Endothelial cell of umbilical vein (primary cell): Measurements from ENCODE around the gene TBC1D24. TPM values are rescaled to one million over a fixed set of nuclear protein-coding genes. Genes with fewer than 3 reads are reported as not detected.

Experiments used
- BruUV-seq: library from RNA; stranded (reverse); fragments of 400-500 nt; replicated peaks from 2 replicates; lab custom pipeline; 2021; lab: Mats Ljungman, UMichigan
- CTCF ChIA-PET: fragments of 300-600, 350-600 bp; sonication (Branson Sonifier 250); formaldehyde crosslinking; loops from one replicate; lab custom pipeline; 2021; ENCODE audit warnings: antibody characterized with exemption, inconsistent platforms; lab: Charles Lee
- POLR2A ChIA-PET: fragments of 300-600, 350-600 bp; sonication (Branson Sonifier 250); formaldehyde crosslinking; loops from one replicate; lab custom pipeline; 2021; ENCODE audit warnings: antibody characterized with exemption, inconsistent platforms; lab: Charles Lee
- DNase-seq: peaks from one replicate; pipeline ENCODE4 v3.0.0-alpha.2; 2011; ENCODE audit warnings: low read depth, low spot score
- FAIRE-seq: peaks from 2 replicates; lab custom pipeline; 2011; peaks lifted over from hg19 to GRCh38; lab: Jason Lieb, UNC
- H2AFZ ChIP-seq: 2 replicates; pipeline ENCODE4 v1.6.0; 2012; ENCODE audit warnings: low read depth, low read length, control low read depth, inconsistent platforms
- H3K27ac ChIP-seq: 2 replicates; pipeline ENCODE4 v1.5.1; 2011; ENCODE audit warnings: low read depth, mild to moderate bottlenecking, control low read depth, low read length, moderate library complexity; ENCODE audit not compliant: insufficient read depth
- H3K27me3 ChIP-seq, 2 experiments: 2 replicates each; pipeline versions ENCODE4 v1.6.0 to v1.6.1; 2011; ENCODE audit warnings: low read length in 2 of 2, mixed read lengths in 1 of 2; ENCODE audit not compliant: control insufficient read depth in 2 of 2, insufficient read depth in 2 of 2
- H3K36me3 ChIP-seq, 2 experiments: 2 replicates in 1 of 2; 3 replicates in 1 of 2; pipeline ENCODE4 v1.5.1; 2011; ENCODE audit warnings: low read length in 2 of 2, mild to moderate bottlenecking in 1 of 2, moderate library complexity in 1 of 2; ENCODE audit not compliant: control insufficient read depth in 2 of 2, insufficient read depth in 2 of 2; ENCODE audit errors: extremely low read depth in 1 of 2
- H3K4me1 ChIP-seq: 3 replicates; pipeline ENCODE4 v1.5.1; 2011; ENCODE audit warnings: mild to moderate bottlenecking, low read length; ENCODE audit not compliant: control insufficient read depth, insufficient read depth; ENCODE audit errors: extremely low read depth
- H3K4me2 ChIP-seq: 2 replicates; pipeline ENCODE4 v1.6.1; 2011; ENCODE audit warnings: low read length, control low read depth, mixed read lengths; ENCODE audit not compliant: insufficient read depth
- H3K4me3 ChIP-seq, 3 experiments: fragments of 200-600 bp in 1 of 3; sonication (generic), shearing (Covaris generic) in 1 of 3; replicated peaks in 1 of 3; 2 replicates each; pipeline ENCODE4 v1.5.1; 2011 to 2016; ENCODE audit warnings: control low read depth in 3 of 3, low read length in 3 of 3, mild to moderate bottlenecking in 2 of 3, inconsistent platforms in 1 of 3, low read depth in 1 of 3, moderate library complexity in 1 of 3; ENCODE audit not compliant: insufficient read depth in 1 of 3
- H3K79me2 ChIP-seq: 2 replicates; pipeline ENCODE4 v1.6.0; 2012; ENCODE audit warnings: low read length, inconsistent platforms; ENCODE audit not compliant: control insufficient read depth, insufficient read depth
- H3K9ac ChIP-seq: replicated peaks from 2 replicates; pipeline ENCODE3; 2011; ENCODE audit warnings: low read length, control low read depth; ENCODE audit not compliant: insufficient read depth; ENCODE audit errors: extremely low read depth
- H3K9me1 ChIP-seq: replicated peaks from 3 replicates; pipeline ENCODE4 v1.6.0; 2011; ENCODE audit warnings: mild to moderate bottlenecking, low read length; ENCODE audit not compliant: control insufficient read depth, insufficient read depth; ENCODE audit errors: extremely low read depth
- H3K9me3 ChIP-seq: replicated peaks from 2 replicates; pipeline ENCODE4 v1.5.1; 2012; ENCODE audit warnings: low read length, inconsistent platforms; ENCODE audit not compliant: control insufficient read depth, insufficient read depth
- H4K20me1 ChIP-seq: replicated peaks from 2 replicates; pipeline ENCODE3; 2011; ENCODE audit warnings: mild to moderate bottlenecking, low read length; ENCODE audit not compliant: control insufficient read depth, insufficient read depth; ENCODE audit errors: extremely low read depth
- EZH2 ChIP-seq: IDR thresholded peaks from 2 replicates; pipeline ENCODE4 v1.6.1; 2012; ENCODE audit warnings: borderline replicate concordance, low read depth, mild to moderate bottlenecking, moderate library complexity, low read length, inconsistent platforms; ENCODE audit not compliant: severe bottlenecking
- FOS ChIP-seq: IDR thresholded peaks from 2 replicates; pipeline ENCODE4 v1.6.1; 2011; ENCODE audit warnings: mild to moderate bottlenecking, low read length, moderate library complexity, borderline replicate concordance; ENCODE audit not compliant: insufficient read depth
- GATA2 ChIP-seq: IDR thresholded peaks from 2 replicates; pipeline ENCODE4 v1.7.0; 2011; ENCODE audit warnings: low read depth, mild to moderate bottlenecking, moderate library complexity, mixed read lengths, low read length; ENCODE audit not compliant: insufficient read length, insufficient read depth
- JUN ChIP-seq: IDR thresholded peaks from 2 replicates; pipeline ENCODE4 v1.6.1; 2011; ENCODE audit warnings: borderline replicate concordance, low read depth; ENCODE audit not compliant: insufficient read length, insufficient read depth
- MYC ChIP-seq: IDR thresholded peaks from one replicate; pipeline ENCODE4 v1.6.1; 2011; ENCODE audit warnings: mild to moderate bottlenecking, low read depth, low read length
- POLR2A ChIP-seq: IDR thresholded peaks from 2 replicates; pipeline ENCODE4 v1.6.1; 2012; ENCODE audit warnings: low read depth, mild to moderate bottlenecking, control low read depth, low read length
- POLR2AphosphoS5 ChIP-seq: IDR thresholded peaks from 2 replicates; pipeline ENCODE4 v1.6.1; 2012; ENCODE audit warnings: low read depth, mild to moderate bottlenecking, control low read depth, low read length, moderate library complexity; ENCODE audit not compliant: insufficient read depth
- dilution Hi-C: fragments of 300-500 bp; cut with MboI; formaldehyde crosslinking; loops from one replicate; pipeline ENCODE4 v1.15.0; 2019; ENCODE audit warnings: low sequenced_read_pairs; ENCODE audit not compliant: extremely low pct_ligation_motif_present
- intact Hi-C: fragments of 100-400 bp; cut with micrococcal nuclease; formaldehyde crosslinking; loops from one replicate; pipeline ENCODE4 v1.10.0; 2022
- polyA plus RNA-seq, 4 experiments: library from polyadenylated mRNA; depleted of rRNA in 3 of 4; stranded (reverse) in 3 of 4; unstranded in 1 of 4; fragments of >200 nt; gene quantifications; 2 replicates each; pipeline versions ENCODE4 v1.2.1 to v1.2.3, GENCODE V29; 2011 to 2012; ENCODE audit warnings: missing spikeins in 1 of 4
- total RNA-seq: library from RNA; stranded (reverse); gene quantifications from 2 replicates; pipeline ENCODE4 v1.2.3, GENCODE V29; 2021
- TF ChIP-seq, protein P1 (sequence below): IDR thresholded peaks from 2 replicates; pipeline ENCODE4 v1.6.1; 2011; ENCODE audit not compliant: insufficient read depth, insufficient read length
- TF ChIP-seq, protein P2 (sequence below), 2 donors: IDR thresholded peaks; 1 replicate in 1 of 2; 2 replicates in 1 of 2; pipeline ENCODE4 v1.5.1; 2011; ENCODE audit warnings: low read length in 2 of 2, mild to moderate bottlenecking in 2 of 2, moderate library complexity in 2 of 2, control low read depth in 1 of 2, inconsistent platforms in 1 of 2, low read depth in 1 of 2; ENCODE audit not compliant: insufficient read depth in 1 of 2; ENCODE audit errors: extremely low read depth in 1 of 2

TBC1D24 gene
- total and polyA plus RNA-seq, 2 donors (not counting 3 experiments of a cell fraction or from before 2014, with no cell fraction given): 8.1 to 22.8 TPM

DNA sequence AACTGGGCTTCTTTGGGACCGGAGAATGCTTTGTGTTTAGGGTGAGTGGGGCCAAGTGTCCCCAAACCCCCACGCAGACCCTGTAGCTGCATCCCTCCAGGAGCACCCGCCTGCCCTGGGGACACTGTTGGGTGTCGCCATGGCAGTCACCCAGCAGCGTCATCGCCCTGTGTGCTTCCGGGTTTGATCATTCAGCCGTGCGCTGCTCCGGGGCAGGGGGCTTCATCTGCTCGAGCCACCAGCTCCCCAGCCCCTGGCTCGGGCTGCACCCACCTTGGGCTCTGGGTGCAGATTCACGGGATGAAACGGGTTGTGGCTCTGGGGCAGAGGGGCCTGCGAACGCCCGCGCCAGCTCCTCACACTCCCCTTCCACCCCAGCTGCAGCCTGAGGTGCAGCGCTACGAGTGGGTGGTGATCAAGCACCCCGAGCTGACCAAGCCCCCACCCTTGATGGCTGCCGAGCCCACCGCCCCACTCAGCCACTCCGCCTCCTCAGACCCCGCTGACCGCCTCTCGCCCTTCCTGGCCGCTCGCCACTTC lies 25.0 kb downstream of the TBC1D24 start:
- no peak for TF ChIP-seq EZH2
- TF ChIP-seq JUN: no peak
- TF ChIP-seq GATA2: no peak
- TF ChIP-seq POLR2AphosphoS5: no peak
- no peak for TF ChIP-seq FOS
- TF ChIP-seq, protein P1, sequence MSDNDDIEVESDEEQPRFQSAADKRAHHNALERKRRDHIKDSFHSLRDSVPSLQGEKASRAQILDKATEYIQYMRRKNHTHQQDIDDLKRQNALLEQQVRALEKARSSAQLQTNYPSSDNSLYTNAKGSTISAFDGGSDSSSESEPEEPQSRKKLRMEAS: no peak
- no peak for TF ChIP-seq POLR2A
- TF ChIP-seq MYC: no peak
- TF ChIP-seq, protein P2, sequence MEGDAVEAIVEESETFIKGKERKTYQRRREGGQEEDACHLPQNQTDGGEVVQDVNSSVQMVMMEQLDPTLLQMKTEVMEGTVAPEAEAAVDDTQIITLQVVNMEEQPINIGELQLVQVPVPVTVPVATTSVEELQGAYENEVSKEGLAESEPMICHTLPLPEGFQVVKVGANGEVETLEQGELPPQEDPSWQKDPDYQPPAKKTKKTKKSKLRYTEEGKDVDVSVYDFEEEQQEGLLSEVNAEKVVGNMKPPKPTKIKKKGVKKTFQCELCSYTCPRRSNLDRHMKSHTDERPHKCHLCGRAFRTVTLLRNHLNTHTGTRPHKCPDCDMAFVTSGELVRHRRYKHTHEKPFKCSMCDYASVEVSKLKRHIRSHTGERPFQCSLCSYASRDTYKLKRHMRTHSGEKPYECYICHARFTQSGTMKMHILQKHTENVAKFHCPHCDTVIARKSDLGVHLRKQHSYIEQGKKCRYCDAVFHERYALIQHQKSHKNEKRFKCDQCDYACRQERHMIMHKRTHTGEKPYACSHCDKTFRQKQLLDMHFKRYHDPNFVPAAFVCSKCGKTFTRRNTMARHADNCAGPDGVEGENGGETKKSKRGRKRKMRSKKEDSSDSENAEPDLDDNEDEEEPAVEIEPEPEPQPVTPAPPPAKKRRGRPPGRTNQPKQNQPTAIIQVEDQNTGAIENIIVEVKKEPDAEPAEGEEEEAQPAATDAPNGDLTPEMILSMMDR (IDR thresholded peaks at IDR 0.05; ENCODE audit: extremely low read depth in 1 of 2, insufficient read depth in 1 of 2, low read depth in 1 of 2, low read length in 2 of 2): no peak
- no peak overlapping the region for H3K9ac ChIP-seq
- H2AFZ ChIP-seq: no peak overlapping the region
- H3K4me3 ChIP-seq: no peak overlapping the region
- no peak overlapping the region for H3K27ac ChIP-seq
- H3K9me1 ChIP-seq: no peaks in the 10 kb centered on the region
- ChIA-PET CTCF (interaction anchor here (0.7 to 2.7 kb wide), 6 partner anchors 11 to 261 kb away, joined by 3 to 25 read pairs (median 11); partner anchors contain the start of genes ABCA3 and TEDC2), POLR2A (no interaction called here)
- intact Hi-C loops (loop anchor here (2.0 kb wide), 2 partner anchors 25 to 231 kb away; partner anchors contain the start of genes RNPS1 and TBC1D24), dilution Hi-C loops (no loop called here)
- H3K4me2 ChIP-seq: no peak overlapping the region
- no peaks in the 10 kb centered on the region for H3K79me2 ChIP-seq
- no peaks in the 10 kb centered on the region for H3K27me3 ChIP-seq
- no peak for FAIRE-seq
- no peaks in the 10 kb centered on the region for H3K9me3 ChIP-seq
- no peaks in the 10 kb centered on the region for H3K4me1 ChIP-seq
- H3K36me3 ChIP-seq: peaks cover 0 to 16% of the 10 kb centered on the region in 2 experiments
- BruUV-seq: no TSS peak
- no peak for DNase-seq
- H4K20me1 ChIP-seq: no peaks in the 10 kb centered on the region
